ENCODE measurements around the gene LOXHD1.

The LOXHD1 gene

GRCh38 chr18:46429649-46430224 lies 227.3 kb downstream of the LOXHD1 start:
- peaks cover 0 to 30% (median 17%) of the 10 kb centered on the region in 10 experiments; a peak in 11 of 20 replicates for H3K4me1 ChIP-seq

GRCh38 chr18:46429130-46429529 lies 227.9 kb downstream of the LOXHD1 start:
- no peak overlapping the region for H3K4me2 ChIP-seq
- no peak for TF ChIP-seq Cebpa-rat (IDR thresholded peaks at IDR 0.05)
- H3K9ac ChIP-seq = no peak overlapping the region
- peaks cover 0 to 63% (median 31%) of the 10 kb centered on the region in 11 experiments; a peak in 15 of 22 replicates for H4K20me1 ChIP-seq
- H3K27ac ChIP-seq = no peak overlapping the region
- no peaks in the 10 kb centered on the region for H3K27me3 ChIP-seq
- H3K4me3 ChIP-seq = no peak overlapping the region
- H3K9me3 ChIP-seq (replicated peaks in 1 of 11) = no peaks in the 10 kb centered on the region
- peaks cover 0 to 30% (median 12%) of the 10 kb centered on the region in 11 experiments; a peak in 16 of 22 replicates for H3K36me3 ChIP-seq
- peaks cover 0 to 30% (median 18%) of the 10 kb centered on the region in 10 experiments; a peak in 11 of 20 replicates for H3K4me1 ChIP-seq

More at GRCh38 chr18:46429649-46430224, 227.3 kb downstream of the LOXHD1 start:
- Histone ChIP-seq H3K4me3 (no peak overlapping the region), H3K36me3 (peaks cover 4 to 29% (median 16%) of the 10 kb centered on the region in 11 experiments; a peak in 18 of 22 replicates), H4K20me1 (peaks cover 0 to 58% (median 27%) of the 10 kb centered on the region in 11 experiments; a peak in 15 of 22 replicates), H3K9ac (no peak overlapping the region), H3K4me2 (no peak overlapping the region), H3K9me3 (replicated peaks in 1 of 11) (no peaks in the 10 kb centered on the region), H3K27ac (no peak overlapping the region), H3K27me3 (no peaks in the 10 kb centered on the region)
- no peak for TF ChIP-seq Cebpa-rat (IDR thresholded peaks at IDR 0.05)

GRCh38 chr18:46428368-46428767 lies 228.7 kb downstream of the LOXHD1 start:
- Histone ChIP-seq H3K9ac (no peak overlapping the region), H3K36me3 (peaks cover 0 to 24% (median 6%) of the 10 kb centered on the region in 11 experiments; a peak in 16 of 22 replicates), H3K27me3 (no peaks in the 10 kb centered on the region), H4K20me1 (peaks cover 0 to 63% (median 31%) of the 10 kb centered on the region in 11 experiments; a peak in 15 of 22 replicates), H3K9me3 (replicated peaks in 1 of 11) (no peaks in the 10 kb centered on the region), H3K4me2 (no peak overlapping the region), H3K27ac (no peak overlapping the region), H3K4me1 (peaks cover 0 to 30% (median 18%) of the 10 kb centered on the region in 10 experiments; a peak in 11 of 20 replicates), H3K4me3 (no peak overlapping the region)
- no peak for TF ChIP-seq Cebpa-rat (IDR thresholded peaks at IDR 0.05)

GRCh38 chr18:46427216-46427995 lies 229.6 kb downstream of the LOXHD1 start:
- Histone ChIP-seq H3K27me3 (no peaks in the 10 kb centered on the region), H3K27ac (no peak overlapping the region), H3K4me3 (no peak overlapping the region), H3K4me2 (no peak overlapping the region; a peak in 1 of 22 replicates), H3K4me1 (peaks cover 0 to 31% (median 18%) of the 10 kb centered on the region in 10 experiments; a peak in 11 of 20 replicates), H4K20me1 (peaks cover 0 to 70% (median 34%) of the 10 kb centered on the region in 11 experiments; a peak in 15 of 22 replicates), H3K9me3 (replicated peaks in 1 of 11) (no peaks in the 10 kb centered on the region), H3K9ac (no peak overlapping the region), H3K36me3 (peaks cover 0 to 15% (median 0%) of the 10 kb centered on the region in 11 experiments; a peak in 4 of 22 replicates)
- TF ChIP-seq Cebpa-rat (IDR thresholded peaks at IDR 0.05) = no peak

Data from BLaER1 treated with 17β-estradiol and CSF1 and Interleukin-3, amounts not matched to agents 10 nM and 100 nM (cell line).